H9 (cell line): ENCODE results near the gene CNTFR. TPM values are rescaled to one million over a fixed set of nuclear protein-coding genes. Genes with fewer than 3 reads are reported as not detected.

Experiments used
- DNase-seq: peaks from one replicate; pipeline ENCODE4 v3.0.0-alpha.2; 2017
- H2AFZ ChIP-seq: one replicate; pipeline ENCODE4 v1.6.1; 2013; ENCODE audit warnings: mild to moderate bottlenecking, low read length, control low read depth, moderate library complexity
- H2AK5ac ChIP-seq: 2 replicates; pipeline ENCODE4 v1.6.1; 2013; ENCODE audit warnings: low read length, control low read depth, mixed read lengths; ENCODE audit not compliant: insufficient read length
- H2BK120ac ChIP-seq: one replicate; pipeline ENCODE4 v1.6.1; 2013; ENCODE audit warnings: low read depth, mild to moderate bottlenecking, low read length, control low read depth, inconsistent platforms; ENCODE audit not compliant: poor library complexity, severe bottlenecking
- H2BK12ac ChIP-seq: 2 replicates; pipeline ENCODE4 v1.6.1; 2013; ENCODE audit warnings: low read length, control low read depth, mixed read lengths, low read depth; ENCODE audit not compliant: insufficient read length
- H2BK15ac ChIP-seq: 2 replicates; pipeline ENCODE4 v1.6.1; 2013; ENCODE audit warnings: low read depth, low read length, control low read depth
- H2BK20ac ChIP-seq: one replicate; pipeline ENCODE4 v1.6.1; 2013; ENCODE audit warnings: low read depth, mild to moderate bottlenecking, low read length, control low read depth, inconsistent platforms; ENCODE audit not compliant: poor library complexity, severe bottlenecking
- H2BK5ac ChIP-seq: 2 replicates; pipeline ENCODE4 v1.6.1; 2013; ENCODE audit warnings: low read length, control low read depth, mixed read lengths; ENCODE audit not compliant: insufficient read length
- H3K14ac ChIP-seq: 2 replicates; pipeline ENCODE4 v1.6.1; 2013; ENCODE audit warnings: low read length, control low read depth; ENCODE audit not compliant: insufficient read depth
- H3K18ac ChIP-seq: 2 replicates; pipeline ENCODE4 v1.6.1; 2013; ENCODE audit warnings: low read depth, mild to moderate bottlenecking, mixed read lengths, low read length, control low read depth; ENCODE audit not compliant: insufficient read length
- H3K23ac ChIP-seq: 2 replicates; pipeline ENCODE4 v1.6.1; 2013; ENCODE audit warnings: low read length, control low read depth, mixed read lengths, low read depth; ENCODE audit not compliant: insufficient read length
- H3K23me2 ChIP-seq: 2 replicates; pipeline ENCODE4 v1.6.1; 2013; ENCODE audit warnings: low read depth, mild to moderate bottlenecking, mixed read lengths, low read length, control low read depth; ENCODE audit not compliant: insufficient read length, poor library complexity, severe bottlenecking
- H3K27ac ChIP-seq: 2 replicates; pipeline ENCODE4 v1.5.1; 2013; ENCODE audit warnings: low read length, control low read depth, mixed read lengths, low read depth; ENCODE audit not compliant: insufficient read length
- H3K27me3 ChIP-seq: 2 replicates; pipeline ENCODE4 v1.6.1; 2013; ENCODE audit warnings: low read length, control low read depth, inconsistent platforms; ENCODE audit not compliant: insufficient read depth
- H3K4ac ChIP-seq: 2 replicates; pipeline ENCODE4 v1.6.1; 2013; ENCODE audit warnings: low read depth, mild to moderate bottlenecking, control low read depth, inconsistent platforms, low read length, moderate library complexity
- H3K4me1 ChIP-seq: 2 replicates; pipeline ENCODE4 v1.6.1; 2013; ENCODE audit warnings: low read length, control low read depth, inconsistent platforms; ENCODE audit not compliant: insufficient read depth
- H3K4me2 ChIP-seq: 2 replicates; pipeline ENCODE4 v1.6.1; 2013; ENCODE audit warnings: low read length, control low read depth, mixed read lengths; ENCODE audit not compliant: insufficient read length, insufficient read depth
- H3K56ac ChIP-seq: 2 replicates; pipeline ENCODE4 v1.6.1; 2013; ENCODE audit warnings: low read depth, mild to moderate bottlenecking, mixed read lengths, low read length, control low read depth; ENCODE audit not compliant: insufficient read length
- H3K79me1 ChIP-seq: 2 replicates; pipeline ENCODE4 v1.6.1; 2013; ENCODE audit warnings: low read depth, mild to moderate bottlenecking, moderate library complexity, low read length, control low read depth, inconsistent platforms; ENCODE audit not compliant: insufficient read depth, poor library complexity, severe bottlenecking
- H3K79me2 ChIP-seq: 2 replicates; pipeline ENCODE4 v1.6.1; 2013; ENCODE audit warnings: low read length, control low read depth, inconsistent platforms; ENCODE audit not compliant: insufficient read depth
- H3K9ac ChIP-seq: 2 replicates; pipeline ENCODE4 v1.6.1; 2013; ENCODE audit warnings: low read length, control low read depth, mixed read lengths; ENCODE audit not compliant: insufficient read length; ENCODE audit errors: extremely low read depth
- H3K9me3 ChIP-seq: one replicate; pipeline ENCODE4 v1.6.1; 2013; ENCODE audit warnings: low read depth, low read length, inconsistent platforms; ENCODE audit not compliant: control insufficient read depth
- H3T11ph ChIP-seq: one replicate; pipeline ENCODE4 v1.6.1; 2013; ENCODE audit warnings: mild to moderate bottlenecking, low read length, control low read depth, inconsistent platforms
- H4K20me1 ChIP-seq: one replicate; pipeline ENCODE4 v1.6.1; 2013; ENCODE audit not compliant: control insufficient read depth, insufficient read length, insufficient read depth
- H4K5ac ChIP-seq: 2 replicates; pipeline ENCODE4 v1.6.1; 2013; ENCODE audit warnings: low read depth, mild to moderate bottlenecking, mixed read lengths, low read length, control low read depth; ENCODE audit not compliant: insufficient read length
- H4K8ac ChIP-seq: replicated peaks from 2 replicates; pipeline ENCODE4 v1.6.1; 2013; ENCODE audit warnings: low read length, control low read depth, mixed read lengths, low read depth; ENCODE audit not compliant: insufficient read length
- H4K91ac ChIP-seq: 2 replicates; pipeline ENCODE4 v1.6.1; 2013; ENCODE audit warnings: low read depth, mild to moderate bottlenecking, moderate library complexity, mixed read lengths, low read length, control low read depth; ENCODE audit not compliant: insufficient read length
- H3K27ac Mint-ChIP-seq, 3 experiments: 2 replicates in 2 of 3; 3 replicates in 1 of 3; pipeline ENCODE4 v1.8.0; 2020 to 2021; ENCODE audit warnings: mixed read lengths in 3 of 3, mild to moderate bottlenecking in 1 of 3, moderate library complexity in 1 of 3
- H3K27me3 Mint-ChIP-seq: 2 replicates; pipeline ENCODE4 v1.8.0; 2021; ENCODE audit warnings: low read depth, mild to moderate bottlenecking, moderate library complexity, mixed read lengths
- H3K36me3 Mint-ChIP-seq, 3 experiments: 2 replicates in 2 of 3; 3 replicates in 1 of 3; pipeline ENCODE4 v1.8.0; 2020 to 2021; ENCODE audit warnings: low read depth in 3 of 3, mixed read lengths in 3 of 3; ENCODE audit not compliant: insufficient read depth in 1 of 3
- H3K4me1 Mint-ChIP-seq, 2 experiments: 2 replicates each; pipeline ENCODE4 v1.8.0; 2020; ENCODE audit warnings: mixed read lengths in 2 of 2
- H3K4me3 Mint-ChIP-seq, 2 experiments: 2 replicates in 1 of 2; 3 replicates in 1 of 2; pipeline ENCODE4 v1.8.0; 2020 to 2021; ENCODE audit warnings: mild to moderate bottlenecking in 2 of 2, mixed read lengths in 2 of 2, moderate library complexity in 1 of 2
- H3K9me3 Mint-ChIP-seq, 2 experiments: 2 replicates in 1 of 2; 3 replicates in 1 of 2; pipeline ENCODE4 v1.8.0; 2020; ENCODE audit warnings: mild to moderate bottlenecking in 2 of 2, mixed read lengths in 2 of 2, moderate library complexity in 1 of 2
- CTCF ChIP-seq: fragments of 200-600 bp; sonication (generic); conservative IDR thresholded peaks from 3 replicates; pipeline ENCODE4 v1.8.0; 2021; ENCODE audit warnings: antibody characterized with exemption, mild to moderate bottlenecking
- WGBS: extraction: QIAGEN DNeasy Blood & Tissue Kit; methylation state at CpG from one replicate; pipeline ENCODE4 v1.1.7; 2013; ENCODE audit warnings: missing lambda C conversion rate, low lambda C conversion rate, mixed read lengths; ENCODE audit not compliant: insufficient read length; ENCODE audit errors: extremely low coverage; 5-methylcytosine and 5-hydroxymethylcytosine counted together
- total RNA-seq: library from RNA; stranded (reverse); gene quantifications from 2 replicates; pipeline ENCODE4 v1.2.1, GENCODE V29; 2021

Gene CNTFR
- total RNA-seq, 1 experiment from 2014 or later, result 0.55 TPM

DNA sequence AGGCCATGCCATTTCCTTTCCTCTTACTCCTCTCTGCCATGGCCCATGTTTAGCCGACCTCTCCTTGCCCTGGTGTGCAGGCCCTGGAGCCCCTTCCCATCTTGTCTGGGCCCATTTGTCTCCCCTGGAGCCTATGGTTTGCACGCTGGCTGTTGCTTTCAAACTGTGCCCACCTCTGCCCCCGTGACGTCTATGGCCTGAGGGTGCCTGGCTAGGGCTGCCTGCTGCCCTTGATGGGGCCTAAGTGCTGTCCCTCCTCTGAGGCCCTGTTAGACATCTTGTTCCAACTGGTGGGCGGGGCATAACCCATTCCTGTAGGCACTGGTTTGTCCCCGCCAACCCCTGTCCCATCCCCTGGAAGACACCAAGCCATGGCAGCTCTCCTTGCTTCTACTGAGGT, 44.0 kb downstream of the CNTFR start:
- no peak overlapping the region for H3K56ac ChIP-seq
- no peaks in the 10 kb centered on the region for H3K4me1 ChIP-seq
- no peak overlapping the region for H2BK15ac ChIP-seq
- H2BK20ac ChIP-seq, result no peak overlapping the region
- no peak overlapping the region for H2AK5ac ChIP-seq
- H2AFZ ChIP-seq, result no peak overlapping the region
- H3K14ac ChIP-seq, result no peak overlapping the region; the same call in 1 of the 2 replicates
- H3K36me3 Mint-ChIP-seq, result no peaks in the 10 kb centered on the region
- H3K4me2 ChIP-seq, result no peak overlapping the region
- no peak overlapping the region for H4K5ac ChIP-seq
- H3K4ac ChIP-seq, result no peak overlapping the region
- H2BK12ac ChIP-seq, result no peak overlapping the region
- peaks cover 16% of the 10 kb centered on the region for H3K27me3 Mint-ChIP-seq
- no CpG with 5 or more reads among the region's 6 CpGs for WGBS
- H3K18ac ChIP-seq, result no peak overlapping the region
- H3K4me3 Mint-ChIP-seq, result no peak overlapping the region
- no peaks in the 10 kb centered on the region for H3K27me3 ChIP-seq
- no peaks in the 10 kb centered on the region for H3K79me1 ChIP-seq
- H3K23me2 ChIP-seq, result no peaks in the 10 kb centered on the region
- H3K27ac ChIP-seq, result no peak overlapping the region
- no peaks in the 10 kb centered on the region for H3K79me2 ChIP-seq
- H3K9me3 ChIP-seq, result no peaks in the 10 kb centered on the region
- no peak overlapping the region for H3K27ac Mint-ChIP-seq
- peaks cover 0 to 6% of the 10 kb centered on the region in 2 experiments; a peak in 2 of 4 replicates for H3K4me1 Mint-ChIP-seq
- no peak overlapping the region for H4K91ac ChIP-seq
- no peak overlapping the region for H2BK5ac ChIP-seq
- no peak overlapping the region for H3T11ph ChIP-seq
- no peak for DNase-seq
- no peak overlapping the region for H4K8ac ChIP-seq
- no peaks in the 10 kb centered on the region for H3K9me3 Mint-ChIP-seq
- no peak overlapping the region for H3K9ac ChIP-seq
- no peaks in the 10 kb centered on the region for H4K20me1 ChIP-seq
- H2BK120ac ChIP-seq, result no peak overlapping the region
- no peak for TF ChIP-seq CTCF
- H3K23ac ChIP-seq, result no peak overlapping the region
